HepG2 (cell line): ENCODE data around the gene TIMP3. TPM values are rescaled to one million over a fixed set of nuclear protein-coding genes. Genes with fewer than 3 reads are reported as not detected.

Experiments
- ATAC-seq: fragments of 200-7000 bp; cut with Tn5 transposase; 3 replicates; pipeline ENCODE4 v1.9.1; 2020; ENCODE audit warnings: mild to moderate bottlenecking, moderate library complexity
- BruUV-seq: library from RNA; stranded (reverse); fragments of 400-500 nt; replicated peaks from 2 replicates; lab custom pipeline; 2021; lab: Mats Ljungman, UMichigan
- CTCF ChIA-PET: fragments of 300-600 bp; formaldehyde crosslinking; extraction: SDS; loops from one replicate; lab custom pipeline; 2021; ENCODE audit warnings: low total read pairs, inconsistent platforms, low intra/inter-chr PET ratio; lab: Yijun Ruan, JAX
- POLR2A ChIA-PET: fragments of 350-600 bp; sonication (Branson Sonifier 250); formaldehyde crosslinking; loops from one replicate; lab custom pipeline; 2020; ENCODE audit warnings: antibody characterized with exemption, inconsistent platforms; lab: Yijun Ruan, JAX
- DNase-seq: peaks from one replicate; pipeline ENCODE4 v3.0.0-alpha.2; 2015; ENCODE audit warnings: low spot score
- FAIRE-seq: peaks from 3 replicates; lab custom pipeline; 2011; peaks lifted over from hg19 to GRCh38; lab: Jason Lieb, UNC
- H2AFZ ChIP-seq: one replicate; pipeline ENCODE4 v1.6.1; 2011; ENCODE audit warnings: low read length, inconsistent platforms
- H3K27ac ChIP-seq: fragments of 300-600 bp; 3 replicates; pipeline ENCODE4 v1.8.0; 2011; ENCODE audit warnings: mixed run types, mild to moderate bottlenecking, mixed read lengths, low read length, inconsistent platforms; ENCODE audit not compliant: insufficient read depth; ENCODE audit errors: extremely low read length
- H3K27me3 ChIP-seq, 2 experiments: fragments of 200-600 bp in 1 of 2; 2 replicates in 1 of 2; 3 replicates in 1 of 2; pipeline versions ENCODE4 v1.6.0 to v1.8.0; 2011; ENCODE audit warnings: low read length in 2 of 2, mild to moderate bottlenecking in 2 of 2, moderate library complexity in 2 of 2, inconsistent platforms in 1 of 2; ENCODE audit not compliant: insufficient read depth in 2 of 2, control insufficient read depth in 1 of 2
- H3K36me3 ChIP-seq, 2 experiments: fragments of 200-600 bp in 1 of 2; replicated peaks in 1 of 2; 2 replicates in 1 of 2; 3 replicates in 1 of 2; pipeline versions ENCODE4 v1.5.1 to v1.8.0; 2011; ENCODE audit warnings: low read length in 2 of 2, inconsistent platforms in 1 of 2; ENCODE audit not compliant: insufficient read depth in 2 of 2, control insufficient read depth in 1 of 2
- H3K4me1 ChIP-seq: 2 replicates; pipeline ENCODE4 v1.5.1; 2012; ENCODE audit warnings: low read length, inconsistent platforms; ENCODE audit not compliant: insufficient read depth
- H3K4me2 ChIP-seq: 2 replicates; pipeline ENCODE4 v1.6.0; 2011; ENCODE audit warnings: low read depth, low read length, inconsistent platforms
- H3K4me3 ChIP-seq, 3 experiments: fragments of 200-600 bp in 1 of 3; sonication (generic), shearing (Covaris generic) in 1 of 3; replicated peaks in 1 of 3; 2 replicates each; pipeline ENCODE4 v1.5.1; 2011 to 2016; ENCODE audit warnings: low read length in 3 of 3, inconsistent platforms in 2 of 3, low read depth in 2 of 3, mild to moderate bottlenecking in 2 of 3, control low read depth in 1 of 3, mixed read lengths in 1 of 3; ENCODE audit not compliant: insufficient read depth in 1 of 3
- H3K79me2 ChIP-seq: one replicate; pipeline ENCODE4 v1.6.1; 2011; ENCODE audit warnings: low read length, inconsistent platforms; ENCODE audit not compliant: insufficient read depth
- H3K9ac ChIP-seq: 2 replicates; pipeline ENCODE4 v1.6.0; 2011; ENCODE audit warnings: mild to moderate bottlenecking, low read depth, low read length, inconsistent platforms; ENCODE audit not compliant: insufficient read depth
- H3K9me3 ChIP-seq: 2 replicates; pipeline ENCODE4 v1.5.1; 2012; ENCODE audit warnings: mild to moderate bottlenecking, low read length
- H4K20me1 ChIP-seq: 2 replicates; pipeline ENCODE4 v1.6.0; 2011; ENCODE audit warnings: inconsistent platforms, mild to moderate bottlenecking, low read length, moderate library complexity; ENCODE audit not compliant: insufficient read depth
- RELA ChIP-seq: sonication (generic); formaldehyde crosslinking; IDR thresholded peaks from 2 replicates; pipeline ENCODE4 v1.4.0; 2020; ENCODE audit warnings: missing genetic modification reagents
- REPIN1 ChIP-seq: sonication (generic); formaldehyde crosslinking; IDR thresholded peaks from 2 replicates; pipeline ENCODE4 v1.8.0; 2022; ENCODE audit warnings: missing genetic modification reagents, low read depth, mild to moderate bottlenecking, borderline replicate concordance
- ZFP36 ChIP-seq: fragments of 150-350 bp; IDR thresholded peaks from 2 replicates; pipeline ENCODE4 v1.6.1; 2018; ENCODE audit warnings: borderline replicate concordance, low read length, low read depth; ENCODE audit not compliant: partially characterized antibody
- ZNF503 ChIP-seq: sonication (generic); formaldehyde crosslinking; IDR thresholded peaks from 2 replicates; pipeline ENCODE4 v1.4.0; 2020; ENCODE audit warnings: missing genetic modification reagents
- ZNF691 ChIP-seq: sonication (generic); formaldehyde crosslinking; IDR thresholded peaks from 2 replicates; pipeline ENCODE4 v1.4.0; 2020; ENCODE audit warnings: missing genetic modification reagents, low read depth, mild to moderate bottlenecking, borderline replicate concordance
- WGBS: methylation state at CpG from one replicate; pipeline ENCODE4 v1.1.6; 2017; ENCODE audit warnings: low lambda C conversion rate; 5-methylcytosine and 5-hydroxymethylcytosine counted together
- in situ Hi-C: cut with HindIII; loops from 2 replicates; pipeline ENCODE4 v1.10.0; 2017; ENCODE audit warnings: low pct_unique_long_range_greater_than_20kb; ENCODE audit not compliant: extremely low pct_ligation_motif_present
- intact Hi-C: fragments of 100-400 bp; cut with micrococcal nuclease; formaldehyde crosslinking; loops from one replicate; pipeline ENCODE4 v1.10.0; 2022; ENCODE audit not compliant: unreplicated experiment
- polyA plus RNA-seq, 8 experiments: library from polyadenylated mRNA; depleted of rRNA in 3 of 8; stranded (reverse) in 7 of 8; unstranded in 1 of 8; fragments of >200 nt; fragmentation: Illumina TruSeq in 4 of 8; extraction: Trizol in 4 of 8; gene quantifications; 2 replicates each; pipeline versions ENCODE4 v1.2.1 to v1.2.3, GENCODE V29; 2011 to 2016; ENCODE audit warnings: low read depth in 4 of 8, missing spikeins in 1 of 8, mixed read lengths in 1 of 8; ENCODE audit not compliant: insufficient read depth in 1 of 8
- total RNA-seq, 5 experiments: library from RNA; depleted of rRNA; stranded (reverse); fragments of >200 nt; fragmentation: Illumina TruSeq; extraction: Trizol; gene quantifications; 2 replicates each; pipeline ENCODE4 v1.2.3, GENCODE V29; 2016; ENCODE audit warnings: low read depth in 1 of 5
- TF ChIP-seq, protein P1 (sequence below): sonication (generic); formaldehyde crosslinking; IDR thresholded peaks from 2 replicates; pipeline ENCODE4 v1.8.0; 2022; ENCODE audit warnings: missing genetic modification reagents, mild to moderate bottlenecking, inconsistent platforms, borderline replicate concordance

Gene TIMP3
- total and polyA plus RNA-seq, 2 of the 13 experiments (the other 11 are each of a cell fraction or from before 2014, with no cell fraction given) = 57.3 to 86.6 TPM

- no peak overlapping the region for H3K27ac ChIP-seq
- in situ Hi-C loops = no loop called here
- intact Hi-C loops = no loop called here
- CTCF ChIA-PET = no interaction called here
- H3K4me2 ChIP-seq = no peak overlapping the region
- no peaks in the 10 kb centered on the region for H3K4me1 ChIP-seq
- no peaks in the 10 kb centered on the region for H3K79me2 ChIP-seq
- H3K36me3 ChIP-seq = no peaks in the 10 kb centered on the region
- ATAC-seq = no peak
- H3K9me3 ChIP-seq = no peaks in the 10 kb centered on the region
- H3K4me3 ChIP-seq = no peak overlapping the region
- WGBS = 87% methylated on average over 10 of the region's 10 CpGs
- no TSS peak for BruUV-seq
- no peak for DNase-seq
- H3K9ac ChIP-seq = no peak overlapping the region
- FAIRE-seq = no peak
- no peaks in the 10 kb centered on the region for H4K20me1 ChIP-seq
- POLR2A ChIA-PET = no interaction called here
- no peaks in the 10 kb centered on the region for H3K27me3 ChIP-seq
- TF ChIP-seq RELA (CRISPR knock-in tag) = no peak
- TF ChIP-seq, protein P1, sequence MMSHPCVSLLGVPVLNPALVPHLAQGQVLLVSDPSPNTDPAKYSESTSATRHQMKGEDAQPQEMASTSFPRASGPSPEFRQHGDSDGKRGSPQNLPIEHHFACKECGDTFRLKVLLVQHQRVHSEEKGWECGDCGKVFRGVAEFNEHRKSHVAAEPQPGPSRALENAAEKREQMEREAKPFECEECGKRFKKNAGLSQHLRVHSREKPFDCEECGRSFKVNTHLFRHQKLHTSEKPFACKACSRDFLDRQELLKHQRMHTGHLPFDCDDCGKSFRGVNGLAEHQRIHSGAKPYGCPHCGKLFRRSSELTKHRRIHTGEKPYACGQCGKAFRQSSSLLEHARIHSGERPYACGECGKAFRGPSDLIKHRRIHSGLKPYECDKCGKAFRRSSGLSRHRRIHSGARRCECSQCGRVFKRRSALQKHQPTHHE (CRISPR knock-in tag) = no peak
- no peak for TF ChIP-seq REPIN1 (CRISPR knock-in tag)
- no peak for TF ChIP-seq ZFP36
- TF ChIP-seq ZNF503 (CRISPR knock-in tag) = no peak
- no peak for TF ChIP-seq ZNF691
- TF ChIP-seq, all 625 proteins: peak for 0
- H2AFZ ChIP-seq = no peak overlapping the region
These were observed 73.5 kb downstream of the TIMP3 start for GRCh38 chr22:32874976-32875375.
